Esophagus muscularis mucosa (tissue), 4 donors: ENCODE data around the gene SS18L1.

Experiments
- EP300 ChIP-seq: sonication (generic); formaldehyde crosslinking; IDR thresholded peaks from one replicate; pipeline ENCODE4 v1.6.1; 2017; ENCODE audit warnings: antibody characterized with exemption
- POLR2A ChIP-seq: fragments of 450-650 bp; IDR thresholded peaks from one replicate; pipeline ENCODE4 v1.6.1; 2017; ENCODE audit warnings: antibody characterized with exemption, moderate library complexity, mild to moderate bottlenecking, low read depth
- POLR2AphosphoS5 ChIP-seq, 2 donors: sonication (generic); formaldehyde crosslinking; IDR thresholded peaks; one replicate each; pipeline ENCODE4 v1.6.1; 2017; ENCODE audit warnings: antibody characterized with exemption in 2 of 2
- TF ChIP-seq, protein P1 (sequence below), 3 experiments: fragments of 200-600 bp in 2 of 3; fragments of 450-650 bp in 1 of 3; sonication (generic) in 2 of 3; IDR thresholded peaks; one replicate each; pipeline ENCODE4 v1.5.1; 2017 to 2019; ENCODE audit warnings: antibody characterized with exemption in 3 of 3, mild to moderate bottlenecking in 2 of 3, moderate library complexity in 1 of 3

DNA sequence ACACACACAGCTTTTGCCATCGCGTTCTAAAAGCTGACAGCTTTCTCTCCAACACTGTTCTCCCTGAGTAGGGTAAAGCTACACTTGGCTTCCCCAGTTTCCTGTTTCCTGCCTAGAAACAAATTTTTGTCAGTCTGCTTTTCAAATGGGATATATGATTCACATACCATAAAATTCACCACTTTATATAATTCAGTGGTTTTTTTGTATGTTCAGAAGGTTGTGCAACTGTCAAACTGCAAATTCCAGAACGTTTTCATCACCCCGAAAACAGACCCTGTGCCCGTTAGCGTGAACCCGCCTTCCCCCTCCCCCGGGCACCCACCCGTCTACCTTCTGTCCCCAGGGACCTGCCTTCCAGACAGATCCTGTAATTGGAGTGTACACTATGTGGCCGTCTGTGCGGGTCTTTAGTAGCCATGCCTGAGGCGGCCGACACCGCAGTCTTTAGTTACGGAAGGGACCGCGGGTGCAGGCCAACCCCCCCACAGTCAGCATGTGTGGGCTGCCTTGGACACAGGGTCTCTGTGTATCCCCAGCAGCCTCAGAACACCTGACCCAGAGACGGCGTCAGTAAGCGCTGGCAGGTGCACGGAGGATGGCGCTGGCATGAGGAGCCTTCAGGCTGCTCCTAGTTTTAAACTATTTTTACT, 59.9 kb downstream of the SS18L1 start:
- TF ChIP-seq, protein P1, sequence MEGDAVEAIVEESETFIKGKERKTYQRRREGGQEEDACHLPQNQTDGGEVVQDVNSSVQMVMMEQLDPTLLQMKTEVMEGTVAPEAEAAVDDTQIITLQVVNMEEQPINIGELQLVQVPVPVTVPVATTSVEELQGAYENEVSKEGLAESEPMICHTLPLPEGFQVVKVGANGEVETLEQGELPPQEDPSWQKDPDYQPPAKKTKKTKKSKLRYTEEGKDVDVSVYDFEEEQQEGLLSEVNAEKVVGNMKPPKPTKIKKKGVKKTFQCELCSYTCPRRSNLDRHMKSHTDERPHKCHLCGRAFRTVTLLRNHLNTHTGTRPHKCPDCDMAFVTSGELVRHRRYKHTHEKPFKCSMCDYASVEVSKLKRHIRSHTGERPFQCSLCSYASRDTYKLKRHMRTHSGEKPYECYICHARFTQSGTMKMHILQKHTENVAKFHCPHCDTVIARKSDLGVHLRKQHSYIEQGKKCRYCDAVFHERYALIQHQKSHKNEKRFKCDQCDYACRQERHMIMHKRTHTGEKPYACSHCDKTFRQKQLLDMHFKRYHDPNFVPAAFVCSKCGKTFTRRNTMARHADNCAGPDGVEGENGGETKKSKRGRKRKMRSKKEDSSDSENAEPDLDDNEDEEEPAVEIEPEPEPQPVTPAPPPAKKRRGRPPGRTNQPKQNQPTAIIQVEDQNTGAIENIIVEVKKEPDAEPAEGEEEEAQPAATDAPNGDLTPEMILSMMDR (IDR thresholded peaks at IDR 0.05): no peak
- TF ChIP-seq POLR2AphosphoS5 (IDR thresholded peaks at IDR 0.05) (no peak), EP300 (no peak), POLR2A (no peak)
